Stimulated activated CD4-positive, alpha-beta T cell treated with anti-CD3 and anti-CD28 coated beads, Interleukin-15, amount 100 ng/mL, for 24 hours (primary cell): ENCODE data around the gene STK32C.
"Not testable (repeated sequence)": the region's sequence is repeated elsewhere in the genome, so short reads cannot be mapped to it uniquely, and the experiment has no call there.

Experiments
- DNase-seq: peaks from one replicate; pipeline ENCODE4 v3.0.0-alpha.2; 2020

Gene STK32C

DNA sequence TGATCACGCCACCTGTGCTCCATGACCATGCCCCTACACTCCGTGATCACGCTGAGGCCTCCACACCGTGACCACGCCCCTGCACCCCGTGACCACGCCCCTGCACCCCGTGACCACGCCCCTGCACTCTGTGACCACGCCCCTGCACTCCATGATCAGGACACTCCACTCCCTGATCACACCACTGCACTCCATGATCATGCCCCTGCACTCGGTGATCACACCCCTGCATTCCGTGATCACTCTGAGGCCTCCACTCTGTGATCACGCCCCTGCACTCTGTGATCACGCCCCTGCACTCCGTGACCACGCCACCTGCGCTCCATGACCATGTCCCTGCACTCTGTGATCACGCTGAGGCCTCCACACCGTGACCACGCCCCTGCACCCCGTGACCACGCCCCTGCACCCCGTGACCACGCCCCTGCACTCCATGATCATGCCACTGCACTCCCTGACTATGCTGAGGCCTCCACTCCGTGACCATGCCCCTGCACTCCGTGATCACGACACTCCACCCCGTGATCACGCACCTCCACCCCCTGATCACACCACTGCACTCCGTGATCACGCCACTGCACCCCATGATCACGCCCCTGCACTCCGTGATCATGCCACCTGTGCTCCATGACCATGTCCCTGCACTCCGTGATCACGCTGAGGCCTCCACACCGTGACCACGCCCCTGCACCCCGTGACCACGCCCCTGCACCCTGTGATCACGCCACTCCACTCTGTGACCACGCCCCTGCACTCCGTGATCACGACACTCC lies 27.7 kb downstream of the STK32C start:
- no peak for DNase-seq

DNA sequence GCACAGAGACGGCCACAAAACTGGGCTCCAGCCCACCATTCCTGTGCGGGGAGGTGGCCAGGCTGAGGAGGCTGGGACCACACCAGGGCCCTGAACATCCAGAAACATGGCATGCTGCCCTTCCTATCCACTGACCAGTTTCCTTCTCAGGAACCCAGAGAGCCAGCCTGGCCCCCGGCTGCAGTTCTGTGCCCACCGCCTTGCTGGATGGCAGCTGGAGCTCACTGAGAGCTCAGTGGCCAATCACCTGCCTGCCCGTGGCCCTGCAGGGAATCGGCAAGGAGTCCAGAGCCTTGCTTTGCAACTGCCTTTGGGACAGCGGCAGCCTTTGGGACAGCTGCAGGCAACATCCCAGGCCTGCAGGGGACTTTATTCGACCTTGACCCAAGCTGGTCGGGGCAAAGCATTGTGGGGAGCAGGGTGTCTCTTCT lies 30.4 kb downstream of the STK32C start:
- DNase-seq, result no peak

DNA sequence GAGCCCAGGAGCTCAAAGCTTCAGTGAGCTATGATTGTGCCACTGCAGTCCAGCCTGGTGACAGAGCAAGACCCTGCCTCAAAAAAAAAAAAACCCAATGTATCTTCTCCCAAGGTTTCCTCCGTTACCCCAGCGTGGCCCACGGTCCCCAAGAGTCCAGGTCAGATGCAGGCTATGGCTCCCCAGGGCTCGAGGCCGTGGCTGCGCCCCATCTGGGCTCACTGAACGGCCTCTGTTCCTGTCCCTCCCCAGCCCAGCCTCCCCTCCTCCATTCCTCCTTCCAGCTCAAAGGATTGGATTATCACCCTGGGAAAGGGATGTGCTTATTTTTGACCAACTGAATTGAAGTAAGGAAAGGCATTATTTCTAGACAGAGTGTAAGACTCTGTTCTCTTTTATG lies 31.0 kb downstream of the STK32C start:
- no peak for DNase-seq

DNA sequence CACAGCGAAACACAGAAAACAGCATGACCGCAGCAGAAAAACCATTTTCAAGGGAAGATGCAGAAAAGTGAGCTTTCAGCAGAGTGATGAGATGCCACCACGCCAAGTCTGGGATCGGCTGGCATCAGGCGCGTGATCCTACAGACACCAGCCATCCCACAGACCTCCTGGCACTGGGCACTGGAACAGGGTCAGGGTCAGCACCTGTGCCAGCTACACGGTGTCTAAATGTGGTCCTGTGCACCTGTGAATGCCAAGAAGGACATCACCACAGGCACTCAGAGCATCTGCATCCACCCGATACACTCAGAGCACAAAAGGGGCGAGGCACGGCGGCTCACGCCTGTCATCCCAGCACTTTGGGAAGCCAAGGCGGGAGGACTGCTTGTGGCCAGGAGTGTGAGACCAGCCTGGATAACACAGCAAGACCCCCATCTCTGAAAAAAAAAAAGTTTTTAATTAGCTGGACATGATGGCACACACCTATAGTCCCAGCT lies 31.5 kb downstream of the STK32C start:
- DNase-seq, result no peak

DNA sequence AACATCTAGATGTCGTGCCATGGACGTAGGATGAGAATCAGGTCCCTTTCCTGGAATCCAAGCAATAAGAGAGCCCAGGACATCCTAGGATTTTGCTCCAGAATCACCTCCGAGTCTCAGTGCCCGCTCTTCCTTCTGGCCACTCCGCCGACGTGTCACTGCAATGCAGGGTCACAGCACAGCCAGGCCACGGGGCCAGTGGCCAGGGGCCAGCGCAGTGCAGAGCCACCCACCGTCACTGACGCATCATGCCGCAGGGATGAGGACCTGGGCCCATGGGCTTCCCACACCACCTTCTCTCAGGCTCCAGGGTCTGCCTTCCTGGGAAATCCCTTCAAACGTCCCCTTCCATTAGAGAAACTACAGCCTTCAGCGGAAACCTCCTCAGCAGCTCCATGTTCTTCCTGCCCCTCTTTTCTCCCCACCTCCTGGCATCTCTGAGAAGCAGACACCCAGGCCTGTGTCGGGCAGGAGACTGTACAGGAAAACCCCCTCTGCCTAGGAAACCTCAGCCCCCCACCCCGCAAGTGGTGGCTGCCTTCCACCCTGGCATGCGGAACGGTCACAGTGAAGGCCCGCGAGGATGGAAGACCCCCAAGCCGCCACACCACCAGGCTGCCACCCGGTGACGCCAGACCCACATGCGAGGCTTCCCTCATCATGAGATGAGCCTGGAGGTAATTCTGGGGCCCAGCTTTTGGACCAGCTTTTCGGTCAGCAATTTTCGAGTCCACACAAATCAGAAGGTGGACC lies 32.1 kb downstream of the STK32C start:
- no peak for DNase-seq

DNA sequence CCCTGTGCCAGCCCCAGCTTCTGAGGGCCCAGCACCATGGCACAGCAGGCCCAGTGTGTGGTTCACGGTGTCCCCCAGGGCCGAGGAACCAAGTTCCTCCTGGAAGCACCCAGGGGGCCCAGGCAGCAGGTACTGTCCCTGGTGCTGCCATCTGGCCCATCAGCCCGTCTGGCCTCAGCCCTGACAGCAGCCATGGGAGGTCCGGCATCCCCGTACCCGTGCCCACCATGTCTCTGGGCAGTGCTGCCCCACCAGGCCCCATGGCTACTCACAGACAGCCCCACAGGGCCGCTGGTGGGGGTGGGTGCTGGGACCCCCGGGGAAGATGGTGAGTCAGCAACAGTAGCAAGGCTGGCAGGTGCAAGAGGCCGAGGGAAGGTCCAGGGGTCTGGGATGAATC lies 32.8 kb downstream of the STK32C start:
- no peak for DNase-seq

DNA sequence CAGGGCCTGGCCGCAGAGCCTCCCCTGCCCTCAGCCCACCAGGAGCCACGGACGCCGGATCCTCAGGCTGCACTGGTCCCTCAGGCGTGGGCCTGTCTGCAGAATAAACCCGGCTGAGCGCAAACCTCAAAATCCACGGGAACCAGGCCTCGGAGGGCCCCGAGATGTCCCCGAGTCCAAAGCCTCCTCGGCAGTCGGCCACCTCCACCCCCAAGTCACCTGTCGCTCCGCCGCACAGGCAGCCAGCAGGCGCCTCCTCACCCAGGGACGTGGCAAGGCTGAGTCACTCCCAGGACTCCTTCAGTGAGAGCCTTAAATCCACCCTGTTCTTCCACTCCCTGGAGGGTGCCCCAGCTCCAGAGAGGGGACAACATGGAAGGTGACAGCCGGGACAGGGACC lies 33.2 kb downstream of the STK32C start:
- DNase-seq, result no peak

DNA sequence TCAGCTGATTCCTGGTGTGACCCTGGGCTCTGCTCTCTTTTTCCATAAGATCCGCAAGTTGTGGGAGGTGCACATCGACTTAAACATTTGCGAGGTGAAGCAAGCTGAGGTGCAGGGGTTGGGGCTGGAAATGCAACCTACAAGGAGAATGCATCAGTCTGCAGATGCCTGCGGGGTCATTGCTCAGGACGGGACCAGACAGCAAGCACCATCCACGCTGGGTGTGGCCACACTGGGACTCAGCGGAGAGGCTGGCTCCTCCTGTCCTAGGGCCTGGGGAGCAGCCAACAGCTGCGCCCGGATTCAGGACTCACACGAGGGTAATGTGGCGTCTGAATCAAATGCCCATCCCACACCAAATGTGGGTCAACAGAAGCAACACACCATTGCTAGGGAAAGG lies 33.8 kb downstream of the STK32C start:
- no peak for DNase-seq

DNA sequence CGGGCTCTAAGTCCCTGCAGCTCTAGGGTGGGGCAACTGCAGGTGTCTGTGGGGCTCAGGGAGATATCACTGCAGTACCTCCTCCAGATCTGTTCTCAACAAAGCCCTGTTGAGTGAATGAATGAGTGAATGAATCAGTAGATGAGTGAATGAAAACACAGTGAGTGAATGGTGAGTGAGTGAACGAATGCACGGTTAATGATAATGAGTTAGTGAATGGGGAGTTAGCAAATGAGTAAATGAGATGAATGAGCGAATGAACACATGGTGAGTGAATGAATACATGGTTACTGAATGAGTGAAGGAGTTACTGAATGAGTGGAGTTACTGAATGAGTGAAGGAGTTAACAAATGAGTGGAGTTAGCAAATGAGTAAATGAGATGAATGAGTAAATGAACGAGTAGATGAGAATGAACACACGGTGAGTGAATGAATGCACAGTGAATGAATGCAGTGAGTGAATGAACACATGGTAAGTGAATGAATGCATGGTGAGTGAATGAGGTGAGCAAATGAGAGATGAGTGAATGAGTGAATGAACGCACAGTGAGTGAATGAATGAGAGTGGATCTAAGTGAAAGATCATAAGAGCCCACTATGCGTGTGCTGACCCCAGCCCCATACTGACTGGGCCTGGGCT lies 34.3 kb downstream of the STK32C start:
- DNase-seq, result no peak

DNA sequence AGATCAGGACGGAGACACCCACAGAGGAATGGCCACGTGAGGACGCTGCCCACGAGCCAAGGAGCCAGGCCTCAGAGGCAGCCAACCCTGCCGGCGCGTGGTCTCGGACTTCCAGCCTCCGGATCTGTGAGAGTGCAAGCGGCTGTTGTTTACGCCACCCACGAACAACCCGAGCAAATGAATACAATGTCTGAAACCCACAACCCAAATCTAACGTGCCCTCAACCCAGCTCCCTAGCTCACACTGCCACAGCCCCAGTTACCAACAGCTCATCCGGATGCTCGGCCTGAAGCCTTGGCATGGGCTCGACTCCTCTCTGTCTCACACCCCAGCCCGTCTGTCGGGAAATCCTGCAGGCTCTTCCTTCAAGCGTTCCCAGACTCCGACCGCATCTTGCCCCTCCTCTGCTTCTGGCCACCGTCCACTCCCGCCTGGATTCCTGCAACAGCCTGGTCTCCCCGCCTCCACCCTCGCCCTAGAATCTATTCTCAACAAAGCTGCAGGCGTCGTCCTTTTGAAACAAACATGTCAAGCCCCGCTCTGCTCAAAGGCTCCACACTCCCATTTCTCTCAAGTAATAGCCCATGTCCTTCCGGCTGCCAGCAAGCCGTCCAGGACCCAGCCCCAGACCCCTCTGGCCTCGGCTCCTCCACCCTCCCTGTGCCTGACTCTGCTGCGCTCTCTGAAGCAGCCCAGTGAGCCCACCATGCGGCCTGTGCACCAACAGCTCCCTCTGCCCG lies 35.3 kb downstream of the STK32C start:
- DNase-seq, result no peak

DNA sequence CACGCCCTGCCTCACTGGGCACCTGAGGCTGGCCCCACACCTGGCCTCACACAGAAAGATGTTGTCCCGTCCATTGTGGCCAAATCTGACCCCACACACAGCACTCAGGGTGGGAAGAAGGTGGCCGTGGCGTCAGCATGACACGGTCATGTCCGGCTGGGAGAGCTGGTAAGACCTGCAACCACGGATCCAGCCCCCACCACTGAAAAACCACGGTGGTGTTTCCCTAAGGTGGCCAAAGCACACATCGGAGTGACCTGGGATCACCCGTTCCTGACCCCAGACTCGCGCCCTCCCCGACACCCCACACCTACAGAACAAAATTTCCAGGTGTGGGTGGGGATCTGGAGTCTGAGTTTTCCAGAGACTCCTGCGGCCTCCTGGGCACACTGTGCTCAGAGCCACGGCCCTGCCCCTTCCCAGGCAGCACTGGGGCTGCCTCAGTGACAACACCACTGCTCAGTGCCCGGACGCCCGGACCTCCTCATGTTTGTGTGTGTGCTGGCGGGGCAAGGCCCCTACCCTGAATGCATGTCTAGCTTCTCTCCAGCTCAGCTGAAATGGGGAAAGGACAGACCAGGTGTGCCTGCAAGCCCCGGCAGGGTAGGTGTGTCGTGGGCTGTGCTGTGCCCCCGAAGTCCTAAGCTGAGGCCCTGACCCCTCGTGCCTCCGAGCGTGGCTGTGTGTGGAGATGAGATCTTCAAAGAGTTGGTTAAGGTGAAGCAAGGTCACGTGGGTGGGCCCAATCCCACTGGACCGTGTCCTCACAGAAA lies 36.1 kb downstream of the STK32C start:
- DNase-seq, result no peak

DNA sequence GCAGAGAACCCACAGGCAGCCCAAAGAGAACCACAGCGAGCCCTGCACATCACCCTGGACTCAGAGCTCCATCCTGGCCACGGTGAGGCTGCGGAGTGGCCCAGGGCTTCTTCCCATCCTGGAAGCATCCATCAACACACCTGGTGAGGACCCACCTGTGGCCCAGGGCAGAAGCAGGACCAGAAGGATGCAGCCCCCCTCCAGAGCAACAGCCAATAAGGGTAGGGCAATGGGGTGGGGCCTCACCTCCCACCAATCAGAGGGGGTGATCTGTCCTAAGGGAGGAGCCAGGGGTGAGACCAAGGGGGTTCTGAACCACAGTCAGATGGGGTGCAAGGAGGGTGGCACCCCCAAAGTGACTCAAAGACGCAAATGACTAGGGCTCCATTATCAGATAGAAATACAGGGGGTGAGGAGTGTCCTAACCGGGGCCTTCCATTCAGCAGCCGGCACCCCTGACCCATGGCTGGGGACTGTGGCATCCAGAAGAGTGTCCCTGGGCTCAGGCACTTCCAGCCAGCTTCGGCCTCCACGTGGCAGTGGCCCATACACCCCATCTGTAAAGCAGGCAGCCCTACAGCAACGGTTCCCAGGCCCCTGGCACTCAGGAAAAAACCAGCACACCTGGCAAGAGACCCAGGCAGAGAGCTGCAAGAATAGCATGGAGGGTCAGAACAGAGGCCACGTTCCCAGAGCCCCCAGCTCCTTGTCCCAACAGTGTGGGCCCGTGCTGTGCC lies 36.9 kb downstream of the STK32C start:
- DNase-seq, result no peak

DNA sequence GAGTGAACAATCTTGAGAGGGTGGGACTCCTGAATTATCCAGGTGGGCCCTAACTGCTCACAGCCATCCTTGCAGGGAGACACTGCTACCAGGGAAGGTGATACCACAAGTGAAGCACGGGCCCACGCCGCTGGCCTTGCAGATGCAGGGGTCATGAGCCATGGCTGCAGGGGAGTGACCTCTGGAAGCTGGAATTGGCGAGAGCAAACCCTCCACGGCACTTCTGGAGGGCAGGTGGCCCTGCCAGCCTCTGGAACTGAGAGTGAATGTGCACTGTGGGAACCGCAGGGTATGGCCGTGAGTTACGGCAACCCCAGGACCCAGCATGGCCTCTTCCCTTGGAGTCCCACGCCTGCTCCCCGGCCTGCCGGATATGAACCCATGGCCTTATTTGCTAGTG lies 37.5 kb downstream of the STK32C start:
- no peak for DNase-seq

DNA sequence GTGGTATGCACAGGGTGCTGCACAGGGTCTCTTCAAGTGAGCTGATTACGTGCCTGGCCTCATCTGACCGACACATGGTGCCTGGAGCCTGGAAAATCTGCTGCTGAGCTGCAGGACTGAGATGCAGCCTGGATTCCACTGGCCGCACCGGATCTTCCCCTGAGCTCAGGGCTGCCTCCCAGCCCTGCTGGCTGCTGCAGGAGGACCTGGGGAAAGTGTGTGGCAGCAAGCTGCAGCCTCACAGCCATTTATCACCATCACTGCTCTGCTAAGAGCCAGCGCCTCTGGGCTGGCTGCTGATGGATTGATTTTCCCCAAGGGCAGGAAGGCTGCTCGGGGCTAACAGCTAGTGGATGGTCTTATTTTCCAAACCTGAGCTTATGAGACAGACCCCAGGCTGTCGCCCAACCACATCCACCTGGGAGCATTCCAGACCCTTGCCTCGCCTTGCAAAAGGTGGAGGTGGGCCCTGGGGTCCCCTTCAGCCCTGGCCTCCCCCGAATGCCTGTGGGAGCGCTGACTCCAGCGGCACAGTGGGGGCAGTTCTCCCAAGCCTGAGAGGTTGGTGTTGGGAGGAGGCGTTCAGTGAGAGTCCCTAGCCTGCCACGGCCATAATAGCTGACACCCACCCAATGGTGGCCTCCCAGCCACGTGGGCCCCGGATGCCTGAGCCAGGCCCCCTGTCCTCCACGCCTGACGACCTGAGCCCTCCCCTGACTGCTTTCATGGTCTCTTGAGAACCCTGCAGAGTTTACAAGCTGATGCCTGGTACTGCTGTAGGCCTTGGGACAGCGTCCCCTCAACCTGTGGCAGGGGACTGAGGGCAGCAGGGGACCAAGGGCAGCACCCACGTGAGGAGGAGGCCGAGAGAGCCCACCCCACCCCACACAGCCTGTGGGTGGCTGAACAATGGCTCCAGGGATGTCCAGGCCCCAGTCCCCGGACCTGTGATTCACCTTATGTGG lies 38.2 kb downstream of the STK32C start:
- DNase-seq, result no peak

DNA sequence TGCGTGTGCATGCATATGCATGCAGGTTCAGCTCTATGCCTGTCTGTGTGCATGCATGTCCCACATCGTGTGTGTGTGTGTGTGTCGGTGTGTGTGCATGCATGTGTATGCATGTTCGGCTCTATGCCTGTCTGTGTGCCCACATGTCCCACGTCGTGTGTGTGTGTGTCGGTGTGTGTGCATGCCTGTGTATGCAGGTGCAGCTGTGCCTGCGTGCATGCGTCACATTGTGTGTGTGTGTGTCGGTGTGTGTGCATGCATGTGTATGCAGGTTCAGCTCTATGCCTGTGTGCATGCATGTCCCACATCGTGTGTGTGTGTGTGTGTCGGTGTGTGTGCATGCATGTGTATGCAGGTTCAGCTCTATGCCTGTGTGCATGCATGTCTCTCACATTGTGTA lies 39.8 kb downstream of the STK32C start:
- not testable (repeated sequence) for DNase-seq

DNA sequence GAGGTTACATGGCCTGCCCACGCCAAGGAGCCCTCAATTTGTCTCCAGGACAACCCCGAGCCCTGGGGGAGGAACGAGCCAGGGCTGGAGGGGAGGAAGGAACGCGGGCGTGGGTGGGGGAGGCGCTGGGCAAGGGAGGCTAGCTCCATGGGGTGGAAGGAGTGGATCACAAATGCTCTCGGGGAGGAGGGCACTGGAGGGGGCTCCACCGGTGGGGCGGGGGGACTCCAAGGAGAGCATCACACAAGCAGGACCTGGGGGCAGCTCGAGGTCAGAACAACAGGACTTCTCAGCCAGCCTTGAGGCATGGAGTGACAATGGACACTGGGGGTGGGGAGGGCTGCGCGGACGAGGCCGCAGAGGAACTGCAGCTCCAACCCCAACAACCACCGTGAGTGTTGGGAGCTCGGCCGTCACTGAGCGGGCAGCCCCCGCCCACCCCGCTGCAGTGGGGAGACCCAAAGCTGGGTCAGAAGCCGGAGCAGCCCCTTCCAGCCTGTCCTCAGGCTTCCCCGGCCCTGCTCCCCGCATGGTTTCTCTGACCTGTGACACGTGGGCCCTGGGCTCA lies 41.1 kb downstream of the STK32C start:
- no peak for DNase-seq

DNA sequence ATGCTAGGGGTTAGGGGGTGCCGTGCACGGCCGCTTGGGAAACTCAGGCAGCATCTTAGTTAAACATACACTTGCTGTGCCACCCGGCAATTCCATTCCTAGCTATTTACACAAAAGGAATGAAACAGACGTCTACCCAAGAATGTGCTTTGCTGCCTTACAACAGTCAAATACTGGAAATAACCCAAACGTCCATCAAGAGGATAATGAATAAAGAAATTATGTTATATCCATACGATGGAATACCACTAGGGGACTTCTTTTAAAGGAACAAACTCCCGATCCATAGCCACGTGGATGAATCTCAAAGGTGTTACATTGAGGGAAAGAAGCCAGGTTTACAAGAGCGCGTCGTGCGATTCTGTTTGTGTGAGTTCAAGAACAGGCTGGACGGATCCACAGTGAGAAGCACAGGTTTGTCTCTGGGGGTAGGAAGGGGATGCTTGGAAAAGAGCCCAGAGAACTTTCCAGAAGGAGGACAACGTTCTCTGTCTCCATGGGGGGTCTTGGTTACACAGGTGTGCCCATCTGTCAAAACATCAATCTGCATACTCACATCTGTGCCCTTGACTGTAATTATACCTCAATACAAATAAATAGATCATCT lies 41.8 kb downstream of the STK32C start:
- DNase-seq, result no peak

DNA sequence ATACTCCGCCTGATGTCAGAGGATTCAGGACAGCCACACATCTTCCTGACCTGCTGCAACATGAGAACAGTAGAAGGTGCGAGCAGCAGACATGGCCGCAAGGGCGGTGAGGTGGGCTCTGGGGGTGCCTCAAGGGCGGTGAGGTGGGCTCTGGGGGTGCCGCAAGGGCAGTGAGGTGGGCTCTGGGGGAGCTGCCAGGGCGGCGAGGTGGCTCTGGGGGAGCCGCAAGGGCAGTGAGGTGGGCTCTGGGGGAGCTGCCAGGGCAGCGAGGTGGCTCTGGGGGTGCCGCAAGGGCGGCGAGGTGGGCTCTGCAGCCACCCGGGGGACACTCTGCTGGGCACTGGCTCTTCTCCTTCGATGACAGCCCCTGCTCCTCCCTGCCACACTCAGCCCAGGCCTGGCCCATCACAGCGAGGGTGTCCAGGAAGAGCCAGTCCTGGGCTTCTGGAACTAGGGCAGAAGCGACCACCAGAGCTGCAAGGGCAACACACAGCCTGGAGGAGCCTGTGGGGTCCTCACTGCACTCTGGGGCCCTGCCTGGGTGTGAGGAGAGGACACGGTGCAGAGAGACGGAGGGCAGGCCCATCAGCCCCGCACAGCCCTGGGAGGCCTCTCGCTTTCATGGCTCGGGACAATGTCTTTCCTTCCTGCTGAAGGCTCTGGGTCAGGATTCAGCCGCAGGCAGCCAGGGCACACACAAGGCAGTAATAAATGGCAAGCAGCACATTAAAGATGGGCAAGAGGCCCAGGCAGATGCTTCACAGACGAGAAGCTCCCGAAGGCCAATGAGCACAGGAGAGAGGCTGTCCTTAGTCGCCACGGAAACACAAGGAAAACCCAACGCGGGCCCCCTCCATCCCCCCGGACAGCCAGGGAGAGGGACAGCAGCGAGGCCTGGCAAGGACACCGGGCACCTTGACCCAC lies 42.5 kb downstream of the STK32C start:
- DNase-seq, result no peak
